ENCODE data around the gene LELP1.

The LELP1 gene

GRCh38 chr1:153248176-153248879 lies 45.1 kb downstream of the LELP1 start:
- no peak overlapping the region for H3K27ac ChIP-seq (ENCODE audit: low read length, poor library complexity, severe bottlenecking)
- WGBS, result 40% methylated on average over 5 of the region's 5 CpGs
- no peak overlapping the region for H4K91ac ChIP-seq (ENCODE audit: low read length)
- no peak overlapping the region for H3K23ac ChIP-seq (ENCODE audit: low read length in 2 of 2)
- no peak overlapping the region for H3K9ac ChIP-seq (ENCODE audit: low read length)
- no peak for DNase-seq
- no peak overlapping the region for H2BK5ac ChIP-seq (ENCODE audit: low read depth, low read length, poor library complexity, severe bottlenecking)
- no peaks in the 10 kb centered on the region for H3K79me1 ChIP-seq (replicated peaks; ENCODE audit: low read length, poor library complexity, severe bottlenecking)
- H3K4me1 ChIP-seq (ENCODE audit: control insufficient read depth, insufficient read depth, low read depth, low read length), result no peaks in the 10 kb centered on the region
- H2AK5ac ChIP-seq (ENCODE audit: low read length, severe bottlenecking), result no peak overlapping the region
- H3K9me3 ChIP-seq (ENCODE audit: control insufficient read depth, low read length), result peaks cover 3% of the 10 kb centered on the region
- no peak overlapping the region for H2BK120ac ChIP-seq (ENCODE audit: low read depth, low read length)
- H3K36me3 ChIP-seq (ENCODE audit: control insufficient read depth in 1 of 2, insufficient read depth in 2 of 2, low read depth in 1 of 2, low read length in 2 of 2), result no peaks in the 10 kb centered on the region
- H4K8ac ChIP-seq (ENCODE audit: low read length), result no peak overlapping the region
- H3K14ac ChIP-seq (ENCODE audit: low read length in 2 of 2), result no peak overlapping the region
- peaks cover 0 to 45% of the 10 kb centered on the region in 2 experiments for H3K27me3 ChIP-seq (ENCODE audit: control insufficient read depth in 1 of 2, insufficient read depth in 1 of 2, low read length in 2 of 2)
- H3K4ac ChIP-seq (ENCODE audit: low read depth in 1 of 2, low read length in 2 of 2), result no peak overlapping the region
- H3K4me2 ChIP-seq (ENCODE audit: low read length, poor library complexity, severe bottlenecking), result no peak overlapping the region
- H2BK12ac ChIP-seq (ENCODE audit: low read length in 2 of 2), result no peak overlapping the region
- no peak overlapping the region for H3K4me3 ChIP-seq (ENCODE audit: insufficient read depth in 1 of 2, low read depth in 1 of 2, low read length in 2 of 2)
- H2BK15ac ChIP-seq (ENCODE audit: low read depth, poor library complexity, severe bottlenecking), result no peak overlapping the region
- no peak overlapping the region for H3K18ac ChIP-seq (ENCODE audit: low read depth in 1 of 2, low read length in 2 of 2)
- no peak overlapping the region for H2AFZ ChIP-seq (ENCODE audit: low read depth, low read length)

DNA sequence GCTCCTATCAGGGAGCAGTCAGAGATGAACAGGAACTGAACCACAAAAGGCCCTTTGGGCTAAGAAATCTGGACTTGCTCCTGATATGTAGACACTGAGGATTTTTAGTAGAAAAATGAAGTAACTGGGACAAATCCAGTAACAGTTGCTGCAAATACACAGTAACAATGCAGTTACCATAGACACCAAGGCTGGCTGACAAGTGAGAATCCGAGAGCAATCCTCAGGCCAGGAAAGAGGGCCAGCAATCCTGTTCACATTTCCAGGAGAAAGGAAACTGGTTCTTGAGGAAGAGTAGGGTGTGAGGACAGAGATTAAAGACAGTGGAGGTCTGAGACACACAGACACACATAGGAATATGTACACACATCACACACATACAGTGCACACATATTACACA lies 46.9 kb downstream of the LELP1 start:
- Histone ChIP-seq H3K79me1 (replicated peaks; ENCODE audit: low read length, poor library complexity, severe bottlenecking) (no peaks in the 10 kb centered on the region), H2AK5ac (ENCODE audit: low read length, severe bottlenecking) (no peak overlapping the region), H3K23ac (ENCODE audit: low read length in 2 of 2) (no peak overlapping the region), H3K4me3 (ENCODE audit: insufficient read depth in 1 of 2, low read depth in 1 of 2, low read length in 2 of 2) (no peak overlapping the region), H3K9ac (ENCODE audit: low read length) (no peak overlapping the region), H4K8ac (ENCODE audit: low read length) (no peak overlapping the region), H2AFZ (ENCODE audit: low read depth, low read length) (no peak overlapping the region), H3K14ac (ENCODE audit: low read length in 2 of 2) (no peak overlapping the region), H3K4ac (ENCODE audit: low read depth in 1 of 2, low read length in 2 of 2) (no peak overlapping the region), H4K91ac (ENCODE audit: low read length) (no peak overlapping the region), H3K27ac (ENCODE audit: low read length, poor library complexity, severe bottlenecking) (no peak overlapping the region), H3K4me1 (ENCODE audit: control insufficient read depth, insufficient read depth, low read depth, low read length) (no peaks in the 10 kb centered on the region), H2BK15ac (ENCODE audit: low read depth, poor library complexity, severe bottlenecking) (no peak overlapping the region), H3K27me3 (ENCODE audit: control insufficient read depth in 1 of 2, insufficient read depth in 1 of 2, low read length in 2 of 2) (peaks cover 0 to 50% of the 10 kb centered on the region in 2 experiments), H2BK12ac (ENCODE audit: low read length in 2 of 2) (no peak overlapping the region), H2BK120ac (ENCODE audit: low read depth, low read length) (no peak overlapping the region), H3K4me2 (ENCODE audit: low read length, poor library complexity, severe bottlenecking) (no peak overlapping the region), H3K9me3 (ENCODE audit: control insufficient read depth, low read length) (peaks cover under 1% of the 10 kb centered on the region), H2BK5ac (ENCODE audit: low read depth, low read length, poor library complexity, severe bottlenecking) (no peak overlapping the region), H3K36me3 (ENCODE audit: control insufficient read depth in 1 of 2, insufficient read depth in 2 of 2, low read depth in 1 of 2, low read length in 2 of 2) (no peaks in the 10 kb centered on the region), H3K18ac (ENCODE audit: low read depth in 1 of 2, low read length in 2 of 2) (no peak overlapping the region)
- DNase-seq, result no peak
- WGBS, result 20% methylated on average over 1 of the region's 1 CpG

- Histone ChIP-seq H3K36me3 (ENCODE audit: control insufficient read depth in 1 of 2, insufficient read depth in 2 of 2, low read depth in 1 of 2, low read length in 2 of 2) (no peaks in the 10 kb centered on the region), H3K23ac (ENCODE audit: low read length in 2 of 2) (no peak overlapping the region), H2BK15ac (ENCODE audit: low read depth, poor library complexity, severe bottlenecking) (no peak overlapping the region), H2BK5ac (ENCODE audit: low read depth, low read length, poor library complexity, severe bottlenecking) (no peak overlapping the region), H3K9ac (ENCODE audit: low read length) (no peak overlapping the region), H3K14ac (ENCODE audit: low read length in 2 of 2) (no peak overlapping the region), H2BK12ac (ENCODE audit: low read length in 2 of 2) (no peak overlapping the region), H3K18ac (ENCODE audit: low read depth in 1 of 2, low read length in 2 of 2) (no peak overlapping the region), H3K79me1 (replicated peaks; ENCODE audit: low read length, poor library complexity, severe bottlenecking) (no peaks in the 10 kb centered on the region), H3K27ac (ENCODE audit: low read length, poor library complexity, severe bottlenecking) (no peak overlapping the region), H3K4me2 (ENCODE audit: low read length, poor library complexity, severe bottlenecking) (no peak overlapping the region), H2BK120ac (ENCODE audit: low read depth, low read length) (no peak overlapping the region), H4K91ac (ENCODE audit: low read length) (no peak overlapping the region), H2AK5ac (ENCODE audit: low read length, severe bottlenecking) (no peak overlapping the region), H3K4me3 (ENCODE audit: insufficient read depth in 1 of 2, low read depth in 1 of 2, low read length in 2 of 2) (no peak overlapping the region), H2AFZ (ENCODE audit: low read depth, low read length) (no peak overlapping the region), H4K8ac (ENCODE audit: low read length) (no peak overlapping the region), H3K4me1 (ENCODE audit: control insufficient read depth, insufficient read depth, low read depth, low read length) (no peaks in the 10 kb centered on the region), H3K4ac (ENCODE audit: low read depth in 1 of 2, low read length in 2 of 2) (no peak overlapping the region), H3K27me3 (ENCODE audit: control insufficient read depth in 1 of 2, insufficient read depth in 1 of 2, low read length in 2 of 2) (peaks cover 0 to 50% of the 10 kb centered on the region in 2 experiments), H3K9me3 (ENCODE audit: control insufficient read depth, low read length) (no peaks in the 10 kb centered on the region)
- 44% methylated on average over 2 of the region's 2 CpGs for WGBS
- no peak for DNase-seq
These were observed 47.9 kb downstream of the LELP1 start for GRCh38 chr1:153251087-153251486.

DNA sequence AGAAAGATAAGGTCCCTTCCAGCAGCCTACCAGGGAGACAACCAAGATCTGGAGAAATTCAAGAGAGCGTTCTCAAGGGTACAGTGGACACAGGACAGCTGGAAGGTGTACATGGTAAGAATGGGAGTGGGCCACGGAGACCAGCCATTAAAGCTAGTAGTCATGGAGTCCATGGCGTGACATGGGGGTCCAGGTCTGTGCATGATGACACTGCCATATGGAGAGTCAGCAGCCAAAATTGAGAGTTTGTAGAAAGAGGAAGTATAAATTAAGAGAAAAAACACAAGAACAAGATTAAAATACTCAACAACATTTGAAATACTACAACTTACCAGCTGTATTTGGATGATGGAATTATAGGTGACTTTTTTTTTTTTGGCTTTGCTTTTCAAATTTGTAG lies 48.3 kb downstream of the LELP1 start:
- WGBS, result 64% methylated on average over 2 of the region's 3 CpGs
- H2BK5ac ChIP-seq (ENCODE audit: low read depth, low read length, poor library complexity, severe bottlenecking), result no peak overlapping the region
- H3K4me3 ChIP-seq (ENCODE audit: insufficient read depth in 1 of 2, low read depth in 1 of 2, low read length in 2 of 2), result no peak overlapping the region
- no peak overlapping the region for H2AFZ ChIP-seq (ENCODE audit: low read depth, low read length)
- no peak overlapping the region for H4K8ac ChIP-seq (ENCODE audit: low read length)
- no peaks in the 10 kb centered on the region for H3K4me1 ChIP-seq (ENCODE audit: control insufficient read depth, insufficient read depth, low read depth, low read length)
- H3K23ac ChIP-seq (ENCODE audit: low read length in 2 of 2), result no peak overlapping the region
- H2BK12ac ChIP-seq (ENCODE audit: low read length in 2 of 2), result no peak overlapping the region
- no peak overlapping the region for H2BK15ac ChIP-seq (ENCODE audit: low read depth, poor library complexity, severe bottlenecking)
- no peak overlapping the region for H3K4me2 ChIP-seq (ENCODE audit: low read length, poor library complexity, severe bottlenecking)
- no peak for DNase-seq
- no peak overlapping the region for H3K14ac ChIP-seq (ENCODE audit: low read length in 2 of 2)
- no peak overlapping the region for H2AK5ac ChIP-seq (ENCODE audit: low read length, severe bottlenecking)
- H3K27ac ChIP-seq (ENCODE audit: low read length, poor library complexity, severe bottlenecking), result no peak overlapping the region
- H3K9me3 ChIP-seq (ENCODE audit: control insufficient read depth, low read length), result no peaks in the 10 kb centered on the region
- H2BK120ac ChIP-seq (ENCODE audit: low read depth, low read length), result no peak overlapping the region
- H3K9ac ChIP-seq (ENCODE audit: low read length), result no peak overlapping the region
- no peak overlapping the region for H4K91ac ChIP-seq (ENCODE audit: low read length)
- H3K27me3 ChIP-seq (ENCODE audit: control insufficient read depth in 1 of 2, insufficient read depth in 1 of 2, low read length in 2 of 2), result peaks cover 0 to 48% of the 10 kb centered on the region in 2 experiments
- H3K18ac ChIP-seq (ENCODE audit: low read depth in 1 of 2, low read length in 2 of 2), result no peak overlapping the region
- no peak overlapping the region for H3K4ac ChIP-seq (ENCODE audit: low read depth in 1 of 2, low read length in 2 of 2)
- no peaks in the 10 kb centered on the region for H3K36me3 ChIP-seq (ENCODE audit: control insufficient read depth in 1 of 2, insufficient read depth in 2 of 2, low read depth in 1 of 2, low read length in 2 of 2)
- no peaks in the 10 kb centered on the region for H3K79me1 ChIP-seq (replicated peaks; ENCODE audit: low read length, poor library complexity, severe bottlenecking)

All from mesenchymal stem cell (in vitro differentiated cells and primary cell).